ENCODE measurements around the gene CNOT9.
"Not testable (repeated sequence)": the region's sequence is repeated elsewhere in the genome, so short reads cannot be mapped to it uniquely, and the experiment has no call there.

Gene CNOT9

GRCh38 chr2:218546012-218546411 is 22.6 kb upstream of the CNOT9 start:
- peaks cover 77% of the 10 kb centered on the region for H3K36me3 ChIP-seq (ENCODE audit: insufficient read depth, low read length)
- H2AFZ ChIP-seq (ENCODE audit: low read length), result no peak overlapping the region
- H3K9me2 ChIP-seq (ENCODE audit: low read depth, low read length), result no peaks in the 10 kb centered on the region
- H3K4me3 ChIP-seq (ENCODE audit: low read depth, low read length, poor library complexity, severe bottlenecking), result no peak overlapping the region
- H3F3A ChIP-seq (ENCODE audit: insufficient read depth, low read length), result no peaks in the 10 kb centered on the region
- H3K9me3 ChIP-seq (ENCODE audit: low read length), result no peaks in the 10 kb centered on the region
- H3K27ac ChIP-seq (ENCODE audit: low read depth, low read length, poor library complexity, severe bottlenecking), result no peak overlapping the region
- H3K4me1 ChIP-seq (ENCODE audit: insufficient read depth, low read length, severe bottlenecking), result no peaks in the 10 kb centered on the region
- no peak overlapping the region for H3K4me2 ChIP-seq (ENCODE audit: low read length)
- H3K27me3 ChIP-seq (ENCODE audit: insufficient read depth, low read length), result no peaks in the 10 kb centered on the region
- H4K20me1 ChIP-seq (ENCODE audit: insufficient read depth, low read length), result no peaks in the 10 kb centered on the region
- H3K9ac ChIP-seq (ENCODE audit: low read length), result no peak overlapping the region
- no peaks in the 10 kb centered on the region for H3K79me2 ChIP-seq (ENCODE audit: insufficient read depth, low read length)
- TF ChIP-seq EZH2 (IDR thresholded peaks at IDR 0.05; ENCODE audit: borderline replicate concordance, low read length) (no peak), CTCF (IDR thresholded peaks at IDR 0.05; ENCODE audit: low read length) (no peak)

- no peaks in the 10 kb centered on the region for H3K9me3 ChIP-seq (ENCODE audit: low read length)
- no peak overlapping the region for H3K9ac ChIP-seq (ENCODE audit: low read length)
- H3K9me2 ChIP-seq (ENCODE audit: low read depth, low read length), result no peaks in the 10 kb centered on the region
- H3K27me3 ChIP-seq (ENCODE audit: insufficient read depth, low read length), result no peaks in the 10 kb centered on the region
- no peaks in the 10 kb centered on the region for H3F3A ChIP-seq (ENCODE audit: insufficient read depth, low read length)
- no peak for TF ChIP-seq CTCF (IDR thresholded peaks at IDR 0.05; ENCODE audit: low read length)
- TF ChIP-seq EZH2 (IDR thresholded peaks at IDR 0.05; ENCODE audit: borderline replicate concordance, low read length), result no peak
- H3K27ac ChIP-seq (ENCODE audit: low read depth, low read length, poor library complexity, severe bottlenecking), result no peak overlapping the region
- no peak overlapping the region for H3K4me3 ChIP-seq (ENCODE audit: low read depth, low read length, poor library complexity, severe bottlenecking)
- H3K79me2 ChIP-seq (ENCODE audit: insufficient read depth, low read length), result no peaks in the 10 kb centered on the region
- H4K20me1 ChIP-seq (ENCODE audit: insufficient read depth, low read length), result no peaks in the 10 kb centered on the region
- no peak overlapping the region for H2AFZ ChIP-seq (ENCODE audit: low read length)
- H3K4me1 ChIP-seq (ENCODE audit: insufficient read depth, low read length, severe bottlenecking), result no peaks in the 10 kb centered on the region
- H3K36me3 ChIP-seq (ENCODE audit: insufficient read depth, low read length), result peaks cover 77% of the 10 kb centered on the region
- no peak overlapping the region for H3K4me2 ChIP-seq (ENCODE audit: low read length)
Measured at GRCh38 chr2:218547511-218547910, 21.1 kb upstream of the CNOT9 start.

- Histone ChIP-seq H2AFZ (ENCODE audit: low read length) (no peak overlapping the region), H3K4me1 (ENCODE audit: insufficient read depth, low read length, severe bottlenecking) (no peaks in the 10 kb centered on the region), H3K4me3 (ENCODE audit: low read depth, low read length, poor library complexity, severe bottlenecking) (no peak overlapping the region), H3K9ac (ENCODE audit: low read length) (no peak overlapping the region), H3K27me3 (ENCODE audit: insufficient read depth, low read length) (no peaks in the 10 kb centered on the region), H3K79me2 (ENCODE audit: insufficient read depth, low read length) (no peaks in the 10 kb centered on the region), H3K36me3 (ENCODE audit: insufficient read depth, low read length) (peaks cover 77% of the 10 kb centered on the region), H3F3A (ENCODE audit: insufficient read depth, low read length) (no peaks in the 10 kb centered on the region), H3K4me2 (ENCODE audit: low read length) (no peak overlapping the region), H3K9me3 (ENCODE audit: low read length) (no peaks in the 10 kb centered on the region), H3K27ac (ENCODE audit: low read depth, low read length, poor library complexity, severe bottlenecking) (no peak overlapping the region), H3K9me2 (ENCODE audit: low read depth, low read length) (no peaks in the 10 kb centered on the region), H4K20me1 (ENCODE audit: insufficient read depth, low read length) (no peaks in the 10 kb centered on the region)
- TF ChIP-seq CTCF (IDR thresholded peaks at IDR 0.05; ENCODE audit: low read length), result no peak
- TF ChIP-seq EZH2 (IDR thresholded peaks at IDR 0.05; ENCODE audit: borderline replicate concordance, low read length), result no peak
Measured at GRCh38 chr2:218547978-218548377, 20.7 kb upstream of the CNOT9 start.

GRCh38 chr2:218554225-218554624 is 14.4 kb upstream of the CNOT9 start:
- not testable (repeated sequence) for H3K4me3 ChIP-seq (ENCODE audit: low read depth, low read length, poor library complexity, severe bottlenecking); H3K4me1 ChIP-seq (ENCODE audit: insufficient read depth, low read length, severe bottlenecking); H2AFZ ChIP-seq (ENCODE audit: low read length); H3K9ac ChIP-seq (ENCODE audit: low read length); H3K9me2 ChIP-seq (ENCODE audit: low read depth, low read length); H3K79me2 ChIP-seq (ENCODE audit: insufficient read depth, low read length); H3F3A ChIP-seq (ENCODE audit: insufficient read depth, low read length); H4K20me1 ChIP-seq (ENCODE audit: insufficient read depth, low read length); H3K4me2 ChIP-seq (ENCODE audit: low read length); H3K9me3 ChIP-seq (ENCODE audit: low read length); H3K27me3 ChIP-seq (ENCODE audit: insufficient read depth, low read length); H3K27ac ChIP-seq (ENCODE audit: low read depth, low read length, poor library complexity, severe bottlenecking)
- peaks cover 92% of the 10 kb centered on the region for H3K36me3 ChIP-seq (ENCODE audit: insufficient read depth, low read length)

All from OCI-LY1 (cell line).